ENCODE data around the gene SV2C. TPM values are rescaled to one million over a fixed set of nuclear protein-coding genes. Genes with fewer than 3 reads are reported as not detected.

SV2C gene
- total RNA-seq, 1 donor from 2014 or later, result not detected

GRCh38 chr5:76225336-76225735 lies 142.2 kb downstream of the SV2C start:
- DNase-seq (no peak), ATAC-seq (ENCODE audit: low read depth) (no peak)
- H3K36me3 Mint-ChIP-seq (ENCODE audit: low read depth), result no peaks in the 10 kb centered on the region
- intact Hi-C loops (cut with micrococcal nuclease), result no loop called here
- no peak for TF ChIP-seq CTCF (IDR thresholded peaks at IDR 0.05)
- CTCF ChIA-PET, result no interaction called here
- H3K9me3 Mint-ChIP-seq, result no peaks in the 10 kb centered on the region
- H3K27ac Mint-ChIP-seq, result no peak overlapping the region
- H3K27me3 Mint-ChIP-seq, result peaks cover 5% of the 10 kb centered on the region
- H3K4me1 Mint-ChIP-seq, result no peaks in the 10 kb centered on the region
- POLR2A ChIA-PET, result no interaction called here
- no peak overlapping the region for H3K4me3 Mint-ChIP-seq

GRCh38 chr5:76229900-76230299 lies 146.7 kb downstream of the SV2C start:
- POLR2A ChIA-PET, result no interaction called here
- H3K27ac Mint-ChIP-seq, result no peak overlapping the region
- intact Hi-C loops (cut with micrococcal nuclease), result no loop called here
- no peaks in the 10 kb centered on the region for H3K27me3 Mint-ChIP-seq
- DNase-seq, result no peak
- CTCF ChIA-PET, result no interaction called here
- no peak overlapping the region for H3K4me3 Mint-ChIP-seq
- no peak for ATAC-seq (ENCODE audit: low read depth)
- H3K36me3 Mint-ChIP-seq (ENCODE audit: low read depth), result no peaks in the 10 kb centered on the region
- no peaks in the 10 kb centered on the region for H3K4me1 Mint-ChIP-seq
- TF ChIP-seq CTCF (IDR thresholded peaks at IDR 0.05), result no peak
- H3K9me3 Mint-ChIP-seq, result no peaks in the 10 kb centered on the region

- DNase-seq, result no peak
Observed at GRCh38 chr5:76230711-76231285, 147.6 kb downstream of the SV2C start.

GRCh38 chr5:76234665-76235064 lies 151.5 kb downstream of the SV2C start:
- no peaks in the 10 kb centered on the region for H3K4me1 Mint-ChIP-seq
- H3K27ac Mint-ChIP-seq, result no peak overlapping the region
- H3K4me3 Mint-ChIP-seq, result no peak overlapping the region
- TF ChIP-seq CTCF (IDR thresholded peaks at IDR 0.05), result no peak
- peaks cover 11% of the 10 kb centered on the region for H3K27me3 Mint-ChIP-seq
- H3K36me3 Mint-ChIP-seq (ENCODE audit: low read depth), result no peaks in the 10 kb centered on the region
- CTCF ChIA-PET, result no interaction called here
- intact Hi-C loops (cut with micrococcal nuclease), result no loop called here
- POLR2A ChIA-PET, result no interaction called here
- peaks cover 11% of the 10 kb centered on the region for H3K9me3 Mint-ChIP-seq
- DNase-seq (no peak), ATAC-seq (ENCODE audit: low read depth) (no peak)

More at GRCh38 chr5:76230711-76231285, 147.6 kb downstream of the SV2C start:
- CTCF ChIA-PET, result no interaction called here
- H3K9me3 Mint-ChIP-seq, result no peaks in the 10 kb centered on the region
- no peaks in the 10 kb centered on the region for H3K4me1 Mint-ChIP-seq
- POLR2A ChIA-PET, result no interaction called here
- no peak overlapping the region for H3K4me3 Mint-ChIP-seq
- H3K27ac Mint-ChIP-seq, result no peak overlapping the region
- no peak for TF ChIP-seq CTCF (IDR thresholded peaks at IDR 0.05)
- H3K36me3 Mint-ChIP-seq (ENCODE audit: low read depth), result no peaks in the 10 kb centered on the region
- no peaks in the 10 kb centered on the region for H3K27me3 Mint-ChIP-seq
- intact Hi-C loops (cut with micrococcal nuclease), result no loop called here
- ATAC-seq (ENCODE audit: low read depth), result no peak

- Mint-ChIP-seq H3K4me3 (no peak overlapping the region), H3K27me3 (peaks cover 13% of the 10 kb centered on the region), H3K27ac (no peak overlapping the region), H3K9me3 (peaks cover 11% of the 10 kb centered on the region), H3K36me3 (ENCODE audit: low read depth) (no peaks in the 10 kb centered on the region), H3K4me1 (no peaks in the 10 kb centered on the region)
- TF ChIP-seq CTCF (IDR thresholded peaks at IDR 0.05), result no peak
- ATAC-seq (ENCODE audit: low read depth), result no peak
- ChIA-PET CTCF (no interaction called here), POLR2A (no interaction called here)
- intact Hi-C loops (cut with micrococcal nuclease), result no loop called here
- DNase-seq, result no peak
Observed at GRCh38 chr5:76236684-76237083, 153.5 kb downstream of the SV2C start.

Measured in activated B cell treated with CpG ODN at 0.5 μM for 24 hours (primary cell).